ENCODE data around the gene TMEM167B.
"Not testable (repeated sequence)": the region's sequence is repeated elsewhere in the genome, so short reads cannot be mapped to it uniquely, and the experiment has no call there.

Gene TMEM167B

DNA sequence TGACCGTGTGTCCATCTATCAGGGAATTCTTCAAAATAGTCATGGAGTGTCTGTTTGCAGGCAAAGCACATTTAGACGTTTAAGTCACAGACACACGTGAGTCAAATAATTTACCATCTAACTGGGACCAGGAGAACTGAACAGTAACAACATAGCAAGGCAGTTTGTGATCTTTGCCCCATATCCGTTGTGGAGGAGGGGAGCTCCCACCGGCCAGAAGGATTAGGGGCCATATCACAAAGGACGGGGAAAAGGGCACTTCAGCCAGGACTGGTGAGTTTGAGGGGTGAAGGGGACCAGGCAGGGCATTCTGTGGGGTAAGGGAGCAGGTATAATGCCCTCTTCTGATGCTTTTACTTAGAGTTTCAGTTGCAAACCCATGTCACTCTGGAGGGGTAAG lies 46.2 kb downstream of the TMEM167B start:
- H3K36me3 ChIP-seq (ENCODE audit: insufficient read depth, low read length), result no peaks in the 10 kb centered on the region
- H3K4me3 ChIP-seq (ENCODE audit: low read depth, low read length), result no peak overlapping the region
- H3K4me1 ChIP-seq (ENCODE audit: control insufficient read depth, insufficient read depth, low read length, unreplicated experiment), result peaks cover 10% of the 10 kb centered on the region
- H2AFZ ChIP-seq (ENCODE audit: low read length, unreplicated experiment), result no peak overlapping the region
- H3K27me3 ChIP-seq (ENCODE audit: insufficient read depth, low read length), result no peaks in the 10 kb centered on the region
- H3K79me2 ChIP-seq (ENCODE audit: control insufficient read depth, insufficient read depth, low read length, unreplicated experiment), result no peaks in the 10 kb centered on the region
- no peak overlapping the region for H3K27ac ChIP-seq (ENCODE audit: low read depth, low read length)

DNA sequence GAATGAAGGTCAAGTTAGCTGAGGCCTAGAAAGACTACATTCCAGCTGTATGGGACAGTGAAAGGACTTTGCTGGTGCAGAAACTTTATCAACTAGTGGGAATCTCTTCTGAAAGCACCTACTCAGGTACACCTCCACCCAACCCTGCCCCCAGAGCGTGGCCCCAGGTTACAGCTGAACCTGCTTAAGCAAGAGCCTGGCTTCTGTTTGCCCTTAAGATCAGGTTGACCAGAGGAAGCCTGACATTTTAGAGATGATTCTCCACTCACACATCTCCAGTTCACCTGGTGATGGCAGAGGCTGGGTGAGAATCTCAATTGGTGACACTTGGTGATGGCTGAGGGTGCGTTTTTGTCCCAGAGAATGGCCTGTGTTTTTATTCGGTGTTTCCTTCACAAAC lies 47.4 kb downstream of the TMEM167B start:
- Histone ChIP-seq H3K4me3 (ENCODE audit: low read depth, low read length) (no peak overlapping the region), H3K27me3 (ENCODE audit: insufficient read depth, low read length) (no peaks in the 10 kb centered on the region)

DNA sequence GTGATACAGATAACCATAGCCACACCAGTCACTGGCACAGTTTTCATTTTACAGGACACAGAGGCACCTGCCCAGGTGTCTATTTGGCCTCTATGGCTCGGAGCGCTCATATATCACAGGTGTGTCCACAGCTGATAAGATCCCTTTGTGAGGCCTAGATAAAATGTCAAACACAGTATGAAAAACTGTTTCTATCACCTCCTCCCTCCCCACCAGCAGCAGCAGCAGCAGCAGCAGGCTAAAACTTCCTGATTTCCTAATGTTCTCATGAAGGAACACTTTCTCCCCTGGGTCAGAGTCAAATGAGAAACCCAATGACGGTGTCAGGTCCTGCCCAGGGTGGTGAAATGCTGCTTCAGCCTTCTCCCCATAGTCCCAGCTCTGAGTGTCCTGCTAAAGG lies 47.8 kb downstream of the TMEM167B start:
- H3K27me3 ChIP-seq (ENCODE audit: insufficient read depth, low read length), result no peaks in the 10 kb centered on the region
- H3K36me3 ChIP-seq (ENCODE audit: insufficient read depth, low read length), result no peaks in the 10 kb centered on the region
- no peak overlapping the region for H2AFZ ChIP-seq (ENCODE audit: low read length, unreplicated experiment)
- H3K79me2 ChIP-seq (ENCODE audit: control insufficient read depth, insufficient read depth, low read length, unreplicated experiment), result no peaks in the 10 kb centered on the region
- H3K4me1 ChIP-seq (ENCODE audit: control insufficient read depth, insufficient read depth, low read length, unreplicated experiment), result peaks cover 8% of the 10 kb centered on the region
- no peak overlapping the region for H3K27ac ChIP-seq (ENCODE audit: low read depth, low read length)
- H3K4me3 ChIP-seq (ENCODE audit: low read depth, low read length), result no peak overlapping the region

More for the DNA sequence above, 47.4 kb downstream of the TMEM167B start:
- Histone ChIP-seq H3K27ac (ENCODE audit: low read depth, low read length) (no peak overlapping the region), H3K79me2 (ENCODE audit: control insufficient read depth, insufficient read depth, low read length, unreplicated experiment) (no peaks in the 10 kb centered on the region), H3K36me3 (ENCODE audit: insufficient read depth, low read length) (no peaks in the 10 kb centered on the region), H2AFZ (ENCODE audit: low read length, unreplicated experiment) (no peak overlapping the region), H3K4me1 (ENCODE audit: control insufficient read depth, insufficient read depth, low read length, unreplicated experiment) (peaks cover 10% of the 10 kb centered on the region)

DNA sequence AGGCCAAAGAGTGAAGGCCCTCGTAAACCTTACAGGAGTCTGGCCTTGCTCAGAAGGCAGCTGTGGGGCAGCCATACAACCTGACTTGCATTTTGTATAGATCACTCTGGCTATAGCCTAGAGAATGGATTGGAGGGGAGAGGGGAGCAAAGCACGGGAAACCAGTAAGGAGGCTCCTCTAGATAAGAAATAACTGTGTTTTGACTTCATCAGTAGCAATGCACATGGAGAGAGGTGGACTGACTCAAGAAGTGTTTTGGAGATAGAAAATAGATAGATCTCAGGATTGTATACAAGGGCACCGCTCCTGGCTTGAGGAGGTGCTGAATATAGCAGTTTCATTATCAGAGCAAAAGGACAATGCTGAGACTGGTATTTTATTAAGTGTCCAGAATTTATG lies 49.8 kb downstream of the TMEM167B start:
- H2AFZ ChIP-seq (ENCODE audit: low read length, unreplicated experiment), result no peak overlapping the region
- no peaks in the 10 kb centered on the region for H3K79me2 ChIP-seq (ENCODE audit: control insufficient read depth, insufficient read depth, low read length, unreplicated experiment)
- H3K4me1 ChIP-seq (ENCODE audit: control insufficient read depth, insufficient read depth, low read length, unreplicated experiment), result no peaks in the 10 kb centered on the region
- no peak overlapping the region for H3K27ac ChIP-seq (ENCODE audit: low read depth, low read length)
- H3K4me3 ChIP-seq (ENCODE audit: low read depth, low read length), result no peak overlapping the region
- no peaks in the 10 kb centered on the region for H3K27me3 ChIP-seq (ENCODE audit: insufficient read depth, low read length)
- no peaks in the 10 kb centered on the region for H3K36me3 ChIP-seq (ENCODE audit: insufficient read depth, low read length)

DNA sequence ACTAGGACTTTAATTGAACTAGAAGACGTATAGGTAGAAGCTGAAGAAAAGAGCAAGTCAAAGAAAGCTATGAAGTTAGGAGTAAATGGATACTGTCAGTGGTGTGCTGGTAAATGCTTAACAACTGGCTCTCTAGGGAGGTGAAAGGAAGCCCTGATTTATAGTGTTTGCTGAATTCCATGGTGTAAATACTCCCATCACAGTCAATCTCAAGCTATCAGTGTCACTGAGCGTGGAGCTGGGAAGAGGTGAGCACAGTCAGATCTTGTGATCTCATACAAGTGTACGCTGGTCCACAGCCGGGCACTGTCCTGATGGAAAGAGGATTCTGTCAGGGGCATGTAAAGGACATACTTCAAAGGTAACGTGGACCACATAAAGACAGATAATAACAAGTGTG lies 51.7 kb downstream of the TMEM167B start:
- H3K27me3 ChIP-seq (ENCODE audit: insufficient read depth, low read length), result no peaks in the 10 kb centered on the region
- no peaks in the 10 kb centered on the region for H3K79me2 ChIP-seq (ENCODE audit: control insufficient read depth, insufficient read depth, low read length, unreplicated experiment)
- H3K4me1 ChIP-seq (ENCODE audit: control insufficient read depth, insufficient read depth, low read length, unreplicated experiment), result no peaks in the 10 kb centered on the region
- no peaks in the 10 kb centered on the region for H3K36me3 ChIP-seq (ENCODE audit: insufficient read depth, low read length)
- H2AFZ ChIP-seq (ENCODE audit: low read length, unreplicated experiment), result no peak overlapping the region
- no peak overlapping the region for H3K4me3 ChIP-seq (ENCODE audit: low read depth, low read length)
- H3K27ac ChIP-seq (ENCODE audit: low read depth, low read length), result no peak overlapping the region

DNA sequence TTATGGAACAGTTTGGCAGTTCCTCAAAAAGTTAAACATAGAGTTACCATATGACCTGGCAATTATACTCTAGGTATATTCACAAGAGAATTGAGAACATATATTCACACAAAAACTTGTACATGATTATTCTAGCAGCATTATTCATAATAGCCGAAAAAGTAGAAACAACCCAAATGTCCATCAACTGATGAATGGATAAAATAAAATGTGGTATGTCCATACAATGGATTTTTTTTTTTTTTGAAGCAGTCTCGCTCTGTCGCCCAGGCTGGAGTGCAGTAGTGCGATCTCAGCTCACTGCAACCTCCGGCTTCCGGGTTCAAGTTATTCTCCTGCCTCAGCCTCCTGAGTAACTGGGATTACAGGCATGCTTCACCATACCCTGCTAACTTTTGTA lies 52.2 kb downstream of the TMEM167B start:
- H3K27ac ChIP-seq (ENCODE audit: low read depth, low read length); H3K36me3 ChIP-seq (ENCODE audit: insufficient read depth, low read length); H3K4me1 ChIP-seq (ENCODE audit: control insufficient read depth, insufficient read depth, low read length, unreplicated experiment); H3K27me3 ChIP-seq (ENCODE audit: insufficient read depth, low read length); H3K4me3 ChIP-seq (ENCODE audit: low read depth, low read length); H3K79me2 ChIP-seq (ENCODE audit: control insufficient read depth, insufficient read depth, low read length, unreplicated experiment); H2AFZ ChIP-seq (ENCODE audit: low read length, unreplicated experiment): not testable (repeated sequence)
